Suppressor macrophage treated with lipopolysaccharide for 4 hours (primary cell): ENCODE results near the gene RABGEF1.

Experiments
- DNase-seq: peaks from one replicate; pipeline ENCODE4 v3.0.0-alpha.2; 2020

RABGEF1 gene

DNA sequence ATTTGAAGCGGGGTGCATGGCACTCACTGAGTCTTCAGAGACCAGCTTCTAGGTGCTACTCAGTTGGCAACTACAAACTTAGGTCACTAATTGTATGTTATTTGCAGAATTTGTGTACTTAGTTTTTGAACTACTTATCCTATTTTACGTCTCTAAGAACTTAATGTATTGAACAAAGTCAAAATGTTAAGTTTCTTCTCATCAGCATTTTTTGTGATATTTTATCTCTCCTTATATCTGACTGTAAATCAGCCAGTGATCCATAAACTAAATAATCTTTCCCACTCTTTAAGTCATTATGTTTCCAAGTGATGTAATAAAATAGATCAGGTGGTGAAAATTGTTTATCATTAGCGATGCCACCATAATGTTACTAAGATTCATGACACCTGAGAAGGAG is 120.2 kb downstream of the RABGEF1 start:
- no peak for DNase-seq
